Heart left ventricle (tissue), 16 donors: Measurements from ENCODE around the gene KLHL18. TPM values are rescaled to one million over a fixed set of nuclear protein-coding genes. Genes with fewer than 3 reads are reported as not detected.
"Not testable (repeated sequence)": the region's sequence is repeated elsewhere in the genome, so short reads cannot be mapped to it uniquely, and the experiment has no call there.

Experiments
- ATAC-seq, 4 donors: fragments of 200-7000 bp; cut with Tn5 transposase; one replicate each; pipeline ENCODE4 v1.9.1; 2020 to 2022; ENCODE audit warnings: moderate library complexity in 4 of 4, mild to moderate bottlenecking in 3 of 4, moderate number of reproducible peaks in 1 of 4
- DNase-seq, 5 donors: peaks; one replicate each; pipeline ENCODE4 v3.0.0-alpha.2; 2020
- H3K27ac ChIP-seq, 12 donors: fragments of 200-600 bp; sonication (generic) in 4 of 12; one replicate each; pipeline versions ENCODE4 v1.5.0 to v1.8.0; 2016 to 2022; ENCODE audit warnings: mild to moderate bottlenecking in 2 of 12
- H3K27me3 ChIP-seq, 9 donors: fragments of 200-600 bp; sonication (generic) in 2 of 9; one replicate each; pipeline versions ENCODE4 v1.5.1 to v1.8.0; 2016 to 2022; ENCODE audit warnings: mild to moderate bottlenecking in 3 of 9
- H3K36me3 ChIP-seq, 9 donors: fragments of 200-600 bp; sonication (generic) in 2 of 9; one replicate each; pipeline versions ENCODE4 v1.5.0 to v1.8.0; 2018 to 2022; ENCODE audit warnings: mild to moderate bottlenecking in 2 of 9
- H3K4me1 ChIP-seq, 12 donors: fragments of 200-600 bp; sonication (generic) in 4 of 12; one replicate each; pipeline versions ENCODE4 v1.5.0 to v1.8.0; 2016 to 2022; ENCODE audit warnings: mild to moderate bottlenecking in 3 of 12
- H3K4me3 ChIP-seq, 12 donors: fragments of 200-600 bp; sonication (generic) in 4 of 12; one replicate each; pipeline versions ENCODE4 v1.5.0 to v1.8.0; 2017 to 2022; ENCODE audit warnings: mild to moderate bottlenecking in 9 of 12, moderate library complexity in 4 of 12
- H3K9me3 ChIP-seq, 12 donors: fragments of 200-600 bp; sonication (generic) in 4 of 12; one replicate each; pipeline versions ENCODE4 v1.5.0 to v1.8.0; 2016 to 2022; ENCODE audit warnings: mild to moderate bottlenecking in 1 of 12
- POLR2A ChIP-seq, 2 donors: fragments of 450-650 bp; IDR thresholded peaks; one replicate each; pipeline ENCODE4 v1.6.1; 2017; ENCODE audit warnings: antibody characterized with exemption in 2 of 2, mild to moderate bottlenecking in 2 of 2, moderate library complexity in 2 of 2
- WGBS, 4 donors: extraction: QIAGEN DNeasy Blood & Tissue Kit in 2 of 4; methylation state at CpG; one replicate each; pipeline versions ENCODE4 v1.1.5 to v1.1.7; 2013 to 2018; 5-methylcytosine and 5-hydroxymethylcytosine counted together
- intact Hi-C, 10 donors: fragments of 100-400 bp; cut with DNase I; formaldehyde crosslinking; loops; one replicate each; pipeline versions ENCODE4 v1.11.1 to v1.14.2; 2022
- polyA plus RNA-seq, 2 donors: library from polyadenylated mRNA; stranded (reverse); fragments of 200-250 nt; gene quantifications; one replicate each; pipeline ENCODE4 v1.2.3, GENCODE V29; 2013
- total RNA-seq, 9 donors: library from RNA; depleted of rRNA in 2 of 9; stranded (reverse); fragments of >200 nt in 2 of 9; fragmentation: NEBNext Ultra II Directional in 3 of 9; extraction: Animal tissue kit (Norgen Biotek cat#: 25700) in 3 of 9; gene quantifications; one replicate each; pipeline versions ENCODE4 v1.1.0 to v1.2.4, GENCODE V29; 2016 to 2023
- TF ChIP-seq, protein P1 (sequence below), 12 donors: fragments of 200-600 bp; sonication (generic) in 4 of 12; IDR thresholded peaks; one replicate each; pipeline versions ENCODE4 v1.5.0 to v1.8.0; 2018 to 2022; ENCODE audit warnings: antibody characterized with exemption in 12 of 12, mild to moderate bottlenecking in 5 of 12
- donor health status: ischemic (EF 13 %, LVEDD 7.1; RV severe dilation, severe dysfunction).
- donor health status: healthy with polysubstance abuse.
- donor health status: DM: no; HTN: yes; CAD: no.
- donor health status: DM: no; HTN: no; CAD: no.
- donor health status: ischemic (EF 25% LVEDD 6.9; RV normal size, moderate dysfunction).
- donor health status: ischemic (EF 25% LVEDD 5.7; RV mildly dilated, moderate dysfunction).
- donor health status: healthy.
- donor health status: DM: yes; HTN: yes; CAD: no.
- donor health status: ischemic (EF 35%, LVEDD 5.7; RV mildly dilated, moderate dysfunction).
- donor health status: nonischemic (EF 11% LVEDD 7.7; RV severe dilation, severe dysfunction).
- donor health status: DM: yes; HTN: yes; CAD: no.
- donor health status: PGD.
- donor health status: ischemic (EF 29% LVEDD 5.4; RV normal size, mild dysfunction).
- donor health status: nonischemic (EF 23%, LVEDD 6.1; RV moderate dilation, normal function).

The KLHL18 gene
- total and polyA plus RNA-seq, 11 donors: 15.2 to 109 (median 45.9) TPM

DNA sequence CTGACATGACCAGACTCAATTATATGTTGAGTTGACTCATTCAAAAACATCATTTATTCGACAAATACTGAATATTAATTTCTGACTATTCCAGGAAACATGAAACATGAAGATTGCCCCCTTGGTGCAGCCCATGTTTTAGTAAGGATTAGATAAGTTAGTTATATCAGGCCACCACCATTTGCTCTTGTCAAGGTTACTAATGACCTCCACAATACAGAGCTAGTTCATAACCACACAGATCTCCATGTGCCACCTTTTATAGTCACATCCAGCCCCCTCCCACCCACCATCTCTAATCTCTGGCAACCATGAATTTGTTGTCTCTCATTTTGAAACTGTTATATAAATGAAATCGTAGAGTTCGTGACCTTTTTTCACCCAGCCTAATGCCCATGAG is 15.7 kb downstream of the KLHL18 start:
- ATAC-seq (no peak), DNase-seq (no peak)
- no peaks in the 10 kb centered on the region for H3K9me3 ChIP-seq
- intact Hi-C loops: no loop called here
- 88 to 98% (median 96%) methylated on average over 3 of the region's 3 CpGs for WGBS, 4 donors
- peaks cover 0 to 45% (median 6%) of the 10 kb centered on the region in 12 donors for H3K4me1 ChIP-seq
- no peak overlapping the region for H3K27ac ChIP-seq
- H3K36me3 ChIP-seq: peaks cover 0 to 30% (median 19%) of the 10 kb centered on the region in 9 donors
- H3K4me3 ChIP-seq: no peak overlapping the region
- TF ChIP-seq POLR2A (IDR thresholded peaks at IDR 0.05): no peak
- TF ChIP-seq, protein P1, sequence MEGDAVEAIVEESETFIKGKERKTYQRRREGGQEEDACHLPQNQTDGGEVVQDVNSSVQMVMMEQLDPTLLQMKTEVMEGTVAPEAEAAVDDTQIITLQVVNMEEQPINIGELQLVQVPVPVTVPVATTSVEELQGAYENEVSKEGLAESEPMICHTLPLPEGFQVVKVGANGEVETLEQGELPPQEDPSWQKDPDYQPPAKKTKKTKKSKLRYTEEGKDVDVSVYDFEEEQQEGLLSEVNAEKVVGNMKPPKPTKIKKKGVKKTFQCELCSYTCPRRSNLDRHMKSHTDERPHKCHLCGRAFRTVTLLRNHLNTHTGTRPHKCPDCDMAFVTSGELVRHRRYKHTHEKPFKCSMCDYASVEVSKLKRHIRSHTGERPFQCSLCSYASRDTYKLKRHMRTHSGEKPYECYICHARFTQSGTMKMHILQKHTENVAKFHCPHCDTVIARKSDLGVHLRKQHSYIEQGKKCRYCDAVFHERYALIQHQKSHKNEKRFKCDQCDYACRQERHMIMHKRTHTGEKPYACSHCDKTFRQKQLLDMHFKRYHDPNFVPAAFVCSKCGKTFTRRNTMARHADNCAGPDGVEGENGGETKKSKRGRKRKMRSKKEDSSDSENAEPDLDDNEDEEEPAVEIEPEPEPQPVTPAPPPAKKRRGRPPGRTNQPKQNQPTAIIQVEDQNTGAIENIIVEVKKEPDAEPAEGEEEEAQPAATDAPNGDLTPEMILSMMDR (IDR thresholded peaks at IDR 0.05): no peak
- H3K27me3 ChIP-seq: no peaks in the 10 kb centered on the region

DNA sequence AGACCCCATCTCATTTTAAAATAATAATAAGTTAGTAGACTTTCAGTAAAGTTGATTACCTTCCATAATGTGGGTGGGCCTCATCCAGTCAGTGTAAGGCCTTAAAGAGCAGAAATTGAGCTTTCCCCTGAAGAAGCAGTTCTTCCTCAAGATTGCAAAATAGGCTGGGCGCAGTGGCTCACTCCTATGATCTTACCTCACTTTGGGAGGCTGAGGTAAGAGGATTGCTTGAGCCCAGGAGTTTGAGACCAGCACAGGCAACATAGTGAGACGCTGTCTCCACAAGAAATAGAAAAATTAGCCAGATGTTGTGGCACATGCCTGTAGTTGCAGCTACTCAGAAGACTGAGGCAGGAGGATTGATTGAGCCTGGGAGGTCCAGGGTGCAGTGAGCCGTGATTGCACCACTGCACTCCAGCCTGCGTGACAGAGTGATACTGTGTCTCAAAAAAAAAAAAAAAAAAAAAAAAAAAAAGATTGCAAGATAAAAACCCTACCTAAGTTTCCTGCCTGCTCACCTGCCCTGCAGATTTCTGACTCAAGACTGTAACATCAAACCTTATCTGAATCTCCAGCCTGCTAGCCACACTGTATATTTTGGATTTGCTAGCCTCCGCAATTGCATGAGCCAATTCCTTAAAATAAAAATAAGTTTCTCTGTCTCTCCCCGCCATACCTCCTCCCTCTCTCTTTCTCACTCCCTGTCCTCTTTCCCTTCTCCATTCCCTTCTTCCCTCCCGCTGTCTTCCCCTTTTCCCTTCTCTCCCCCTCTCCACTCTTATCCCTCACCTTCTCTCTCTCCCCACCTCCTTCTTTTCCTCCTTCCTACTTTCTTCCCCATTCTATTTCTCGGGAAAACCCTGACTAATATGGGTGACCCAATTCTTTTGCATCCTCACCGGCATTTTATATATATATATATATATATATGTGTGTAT is 16.9 kb downstream of the KLHL18 start:
- peaks cover 0 to 35% (median 19%) of the 10 kb centered on the region in 9 donors for H3K36me3 ChIP-seq
- peaks cover 0 to 35% (median 6%) of the 10 kb centered on the region in 12 donors for H3K4me1 ChIP-seq
- H3K27me3 ChIP-seq: no peaks in the 10 kb centered on the region
- intact Hi-C loops: no loop called here
- H3K9me3 ChIP-seq: no peaks in the 10 kb centered on the region
- ATAC-seq (no peak), DNase-seq (no peak)
- TF ChIP-seq, protein P1 (IDR thresholded peaks at IDR 0.05): no peak
- no peak for TF ChIP-seq POLR2A (IDR thresholded peaks at IDR 0.05)
- H3K4me3 ChIP-seq: no peak overlapping the region
- H3K27ac ChIP-seq: no peak overlapping the region
- 93 to 96% (median 95%) methylated on average over 9 of the region's 9 CpGs for WGBS, 4 donors

DNA sequence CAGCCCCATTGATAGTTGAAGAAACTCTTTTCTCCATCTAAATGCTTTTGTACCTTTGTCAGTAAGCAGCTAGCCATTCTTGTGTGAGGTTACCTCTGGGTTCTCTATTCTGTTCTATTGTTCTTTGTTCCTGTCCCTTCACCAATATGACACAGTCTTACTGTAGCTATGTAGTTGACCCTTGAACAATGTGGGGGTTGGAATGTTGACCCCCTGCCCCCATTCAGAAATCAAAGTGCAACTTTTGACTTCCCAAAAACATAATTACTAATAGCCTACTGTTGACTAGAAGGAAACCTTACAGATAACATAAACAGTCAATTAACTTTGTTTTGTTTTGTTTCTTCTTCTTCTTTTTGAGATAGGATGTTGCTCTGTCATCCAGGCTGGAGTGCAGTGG is 18.7 kb downstream of the KLHL18 start:
- no peaks in the 10 kb centered on the region for H3K27me3 ChIP-seq
- DNase-seq (no peak), ATAC-seq (no peak)
- H3K9me3 ChIP-seq: no peaks in the 10 kb centered on the region
- no peak overlapping the region for H3K27ac ChIP-seq
- TF ChIP-seq POLR2A (IDR thresholded peaks at IDR 0.05): no peak
- TF ChIP-seq, protein P1 (IDR thresholded peaks at IDR 0.05): no peak
- peaks cover 0 to 36% (median 19%) of the 10 kb centered on the region in 9 donors for H3K36me3 ChIP-seq
- no peak overlapping the region for H3K4me3 ChIP-seq
- H3K4me1 ChIP-seq: peaks cover 0 to 28% (median 3%) of the 10 kb centered on the region in 12 donors
- intact Hi-C loops: no loop called here

DNA sequence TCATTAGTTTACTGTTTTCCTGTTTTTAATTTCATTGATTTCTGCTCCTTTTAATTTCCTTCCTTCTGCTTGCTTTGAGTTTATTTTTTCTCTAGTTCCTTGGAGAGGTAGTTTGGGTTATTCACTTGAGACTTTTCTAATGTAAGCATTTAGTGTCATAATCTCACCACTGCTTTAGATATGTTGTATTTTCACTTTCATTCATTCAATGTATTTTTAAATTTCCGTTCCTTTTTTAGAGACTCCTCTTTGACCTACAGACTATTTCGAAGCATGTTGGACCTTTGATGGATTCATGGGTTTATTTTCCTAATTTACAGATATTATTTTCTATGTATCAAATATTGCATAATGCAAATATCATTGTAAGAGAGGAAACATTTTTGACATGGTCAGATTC is 23.3 kb downstream of the KLHL18 start:
- Histone ChIP-seq H3K27ac (no peak overlapping the region), H3K4me1 (peaks cover 0 to 15% (median 0%) of the 10 kb centered on the region in 12 donors), H3K27me3 (no peaks in the 10 kb centered on the region), H3K9me3 (no peaks in the 10 kb centered on the region), H3K36me3 (peaks cover 0 to 39% (median 28%) of the 10 kb centered on the region in 9 donors), H3K4me3 (no peak overlapping the region)
- no peak for ATAC-seq
- intact Hi-C loops: no loop called here
- DNase-seq: no peak
- TF ChIP-seq POLR2A (IDR thresholded peaks at IDR 0.05): no peak
- TF ChIP-seq, protein P1 (IDR thresholded peaks at IDR 0.05): no peak
- WGBS, 4 donors: 72 to 85% (median 82%) methylated on average over 2 of the region's 2 CpGs

DNA sequence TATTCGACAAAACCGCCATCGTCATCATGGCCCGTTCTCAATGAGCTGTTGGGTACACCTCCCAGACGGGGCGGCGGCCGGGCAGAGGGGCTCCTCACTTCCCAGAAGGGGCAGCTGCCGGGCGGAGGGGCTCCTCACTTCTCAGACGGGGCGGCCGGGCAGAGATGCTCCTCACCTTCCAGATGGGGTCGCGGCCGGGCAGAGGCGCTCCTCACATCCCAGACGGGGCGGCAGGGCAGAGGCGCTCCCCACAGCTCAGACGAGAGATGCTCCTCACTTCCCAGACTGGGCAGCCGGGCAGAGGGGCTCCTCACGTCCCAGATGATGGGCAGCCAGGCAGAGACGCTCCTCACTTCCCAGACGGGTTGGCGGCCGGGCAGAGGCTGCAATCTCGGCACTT is 26.5 kb downstream of the KLHL18 start:
- DNase-seq, H3K27me3 ChIP-seq, ATAC-seq, intact Hi-C loops, H3K27ac ChIP-seq, H3K4me3 ChIP-seq, H3K9me3 ChIP-seq: not testable (repeated sequence)
- Histone ChIP-seq H3K36me3 (peaks cover 0 to 14% (median 9%) of the 10 kb centered on the region in 9 donors), H3K4me1 (peaks cover 0 to 45% (median 3%) of the 10 kb centered on the region in 12 donors)
- WGBS, 4 donors: 92 to 100% (median 97%) methylated on average over 13 to 28 of the region's 28 CpGs
